GM19025 (cell line): ENCODE measurements around the gene KRTAP12-3.
"Not testable (repeated sequence)": the region's sequence is repeated elsewhere in the genome, so short reads cannot be mapped to it uniquely, and the experiment has no call there.

Experiments used
- ATAC-seq: cut with Tn5 transposase; IDR thresholded peaks from one replicate; pipeline ENCODE4 v1.9.1; 2021; ENCODE audit warnings: mild to moderate bottlenecking, low read depth, moderate library complexity; ENCODE audit not compliant: unreplicated experiment

KRTAP12-3 gene

GRCh38 chr21:44627181-44627822, 30.4 kb upstream of the KRTAP12-3 start:
- not testable (repeated sequence) for ATAC-seq

DNA sequence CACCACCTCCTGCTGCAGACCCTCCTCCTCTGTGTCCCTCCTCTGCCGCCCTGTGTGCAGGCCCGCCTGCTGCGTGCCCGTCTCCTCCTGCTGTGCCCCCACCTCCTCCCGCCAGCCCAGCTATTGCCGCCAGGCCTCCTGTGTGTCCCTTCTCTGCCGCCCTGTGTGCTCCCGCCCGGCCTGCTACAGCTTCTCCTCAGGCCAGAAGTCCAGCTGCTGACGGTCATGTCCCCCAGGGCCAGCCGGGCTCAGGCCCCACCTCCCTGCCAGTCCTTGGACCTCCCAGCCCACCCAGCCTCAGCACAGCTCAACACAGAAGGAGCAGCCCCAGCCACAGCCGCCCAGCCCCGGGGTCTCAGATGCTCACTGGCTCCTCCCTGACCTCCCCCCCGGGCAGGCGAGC, 29.9 kb upstream of the KRTAP12-3 start:
- not testable (repeated sequence) for ATAC-seq

- ATAC-seq = no peak
Observed at GRCh38 chr21:44628707-44629391, 28.9 kb upstream of the KRTAP12-3 start.

GRCh38 chr21:44630440-44630839, 27.3 kb upstream of the KRTAP12-3 start:
- ATAC-seq = no peak

DNA sequence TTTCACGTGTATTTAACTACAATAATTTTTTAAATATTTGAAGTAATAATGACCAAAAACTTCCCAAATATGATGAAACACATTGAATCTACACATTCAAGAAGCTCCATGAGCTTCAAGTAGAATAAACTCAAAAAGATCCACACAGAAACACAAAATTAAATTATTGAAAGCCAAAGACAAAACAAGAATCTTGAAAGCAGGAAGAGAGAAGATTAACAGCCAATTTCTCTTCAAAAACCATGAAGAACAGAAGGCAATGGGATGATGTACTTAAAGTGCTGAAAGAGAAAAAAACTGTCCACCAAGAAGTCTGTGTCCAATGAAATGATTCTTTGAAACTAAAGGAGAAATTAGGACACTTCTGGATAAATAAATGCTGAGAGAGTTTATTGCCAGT, 25.7 kb upstream of the KRTAP12-3 start:
- ATAC-seq = no peak

- ATAC-seq = no peak
Observed at GRCh38 chr21:44636209-44637017, 21.3 kb upstream of the KRTAP12-3 start.

DNA sequence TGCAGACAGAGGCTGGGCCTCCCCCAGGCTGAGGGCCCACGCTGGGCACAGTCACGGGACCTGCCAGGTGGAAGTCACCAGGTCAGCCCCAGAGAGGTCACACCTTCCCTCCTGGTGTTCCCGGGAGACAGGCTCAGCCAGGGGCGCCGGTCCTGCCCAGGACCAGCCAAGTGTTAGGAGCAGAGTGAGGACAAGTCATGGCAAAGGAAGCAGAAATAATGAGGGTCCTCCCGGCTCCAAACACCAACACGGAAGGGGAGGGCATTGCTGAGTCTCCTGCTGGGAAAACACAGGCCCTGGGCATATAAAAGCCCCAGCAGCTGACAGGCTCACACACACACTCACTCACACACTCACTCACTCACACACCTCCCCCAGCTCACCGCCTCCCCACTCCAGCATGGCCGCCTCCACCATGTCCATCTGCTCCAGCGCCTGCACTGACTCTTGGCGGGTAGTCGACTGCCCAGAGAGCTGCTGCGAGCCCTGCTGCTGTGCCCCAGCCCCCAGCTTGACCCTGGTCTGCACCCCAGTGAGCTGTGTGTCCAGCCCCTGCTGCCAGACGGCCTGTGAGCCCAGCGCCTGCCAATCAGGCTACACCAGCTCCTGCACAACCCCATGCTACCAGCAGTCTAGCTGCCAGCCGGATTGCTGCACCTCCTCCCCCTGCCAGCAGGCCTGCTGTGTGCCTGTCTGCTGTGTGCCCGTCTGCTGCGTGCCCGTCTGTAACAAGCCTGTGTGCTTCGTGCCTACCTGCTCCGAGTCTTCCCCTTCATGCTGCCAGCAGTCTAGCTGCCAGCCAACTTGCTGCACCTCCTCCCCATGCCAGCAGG, 20.5 kb upstream of the KRTAP12-3 start, which contains the start of gene KRTAP10-10:
KRTAP10-10 (plus strand) TSS at position 339 of the 833 bp plus-strand sequence; CDS start at position 401, 62 bp downstream.
- ATAC-seq = no peak

- not testable (repeated sequence) for ATAC-seq
Observed at GRCh38 chr21:44637851-44638348, 19.8 kb upstream of the KRTAP12-3 start.

GRCh38 chr21:44638506-44639330, 19.0 kb upstream of the KRTAP12-3 start:
- ATAC-seq = not testable (repeated sequence)

DNA sequence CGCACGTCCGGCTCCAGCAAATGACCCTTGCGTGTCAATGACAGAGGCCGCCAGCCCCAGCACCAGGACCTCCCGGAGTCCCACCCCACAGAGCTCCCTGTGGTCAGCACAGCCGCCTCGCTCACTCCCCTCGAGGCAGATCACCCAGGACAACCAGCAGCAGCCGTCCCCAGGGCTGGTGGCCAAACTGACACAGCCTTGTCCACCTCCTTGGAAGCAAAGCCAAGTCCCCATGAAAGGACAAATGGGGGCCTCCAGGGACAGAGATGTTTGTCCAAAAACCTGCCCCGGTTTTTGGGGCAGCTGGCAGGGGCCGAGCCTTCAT, 18.4 kb upstream of the KRTAP12-3 start:
- no peak for ATAC-seq

DNA sequence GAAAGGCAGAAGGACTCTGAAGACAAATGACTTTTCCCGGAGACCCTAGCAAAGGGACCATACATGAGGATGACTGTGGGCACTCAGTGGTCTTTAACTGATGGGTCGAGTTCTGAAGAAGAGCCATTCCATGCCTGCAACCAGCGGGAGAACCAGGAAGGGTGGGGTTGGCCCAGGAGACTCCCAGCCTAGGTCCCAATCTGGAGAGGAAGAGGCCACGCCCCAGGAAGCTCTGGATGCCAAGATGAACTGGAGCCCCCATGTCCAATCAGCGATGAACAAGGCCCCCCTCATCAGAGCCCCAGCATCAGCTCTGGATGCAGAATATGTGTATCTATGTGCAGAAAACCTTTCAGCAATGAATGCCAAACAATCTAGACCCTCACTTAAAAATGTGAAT, 17.0 kb upstream of the KRTAP12-3 start:
- no peak for ATAC-seq

DNA sequence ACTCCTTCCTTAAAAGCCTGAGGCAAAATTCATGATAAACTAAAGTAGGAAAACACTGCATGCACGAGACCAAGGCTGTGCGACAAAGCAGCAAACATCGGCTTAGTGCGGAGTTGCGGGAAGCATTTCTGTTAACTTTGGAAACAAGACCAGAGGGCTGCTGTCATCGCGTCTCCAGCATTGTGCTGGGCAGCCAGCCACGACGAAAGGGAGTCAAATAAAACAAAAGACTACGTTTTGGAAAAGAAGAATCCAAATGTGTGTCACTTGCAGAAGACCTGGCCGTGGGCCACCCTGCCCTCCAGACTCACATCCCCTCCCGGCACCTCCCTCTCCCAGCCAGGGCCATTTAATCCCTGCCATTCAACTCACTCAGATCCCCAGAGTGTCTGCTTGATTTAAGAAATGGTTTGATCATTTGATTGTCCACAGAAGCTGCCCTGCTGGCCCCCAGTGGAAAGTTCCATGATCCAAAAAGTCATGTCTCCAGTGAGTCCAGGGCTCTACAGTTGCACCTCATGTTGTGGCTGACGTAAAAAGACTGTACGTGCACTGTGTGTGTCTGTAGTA, 13.9 kb upstream of the KRTAP12-3 start:
- no peak for ATAC-seq

DNA sequence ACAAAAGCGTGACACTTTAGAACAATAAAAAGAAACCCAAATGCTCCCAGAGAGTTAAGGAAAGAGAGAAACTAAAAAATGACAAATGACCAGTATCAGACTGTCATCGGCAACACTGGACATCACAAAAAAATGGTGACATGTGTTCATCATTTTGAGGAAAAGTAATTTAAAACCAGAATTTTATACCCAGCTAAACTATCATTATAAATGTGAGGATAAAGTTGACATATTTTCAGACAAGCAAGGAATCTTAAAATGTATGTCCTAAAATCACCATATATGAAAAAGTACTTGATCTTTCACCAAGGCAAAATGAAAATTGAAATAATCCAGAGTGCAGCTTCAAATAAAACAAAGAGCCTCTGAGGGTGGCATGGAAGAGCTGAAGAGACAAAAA, 12.9 kb upstream of the KRTAP12-3 start:
- no peak for ATAC-seq

- not testable (repeated sequence) for ATAC-seq
Observed at GRCh38 chr21:44646366-44647221, 11.1 kb upstream of the KRTAP12-3 start, which contains the start of gene KRTAP10-11. Gene KRTAP10-11, plus strand, starts transcription at chr21:44646414. Its CDS starts 45 bp downstream, at chr21:44646459.

- ATAC-seq = no peak
Observed at GRCh38 chr21:44647222-44647552, 10.5 kb upstream of the KRTAP12-3 start.

DNA sequence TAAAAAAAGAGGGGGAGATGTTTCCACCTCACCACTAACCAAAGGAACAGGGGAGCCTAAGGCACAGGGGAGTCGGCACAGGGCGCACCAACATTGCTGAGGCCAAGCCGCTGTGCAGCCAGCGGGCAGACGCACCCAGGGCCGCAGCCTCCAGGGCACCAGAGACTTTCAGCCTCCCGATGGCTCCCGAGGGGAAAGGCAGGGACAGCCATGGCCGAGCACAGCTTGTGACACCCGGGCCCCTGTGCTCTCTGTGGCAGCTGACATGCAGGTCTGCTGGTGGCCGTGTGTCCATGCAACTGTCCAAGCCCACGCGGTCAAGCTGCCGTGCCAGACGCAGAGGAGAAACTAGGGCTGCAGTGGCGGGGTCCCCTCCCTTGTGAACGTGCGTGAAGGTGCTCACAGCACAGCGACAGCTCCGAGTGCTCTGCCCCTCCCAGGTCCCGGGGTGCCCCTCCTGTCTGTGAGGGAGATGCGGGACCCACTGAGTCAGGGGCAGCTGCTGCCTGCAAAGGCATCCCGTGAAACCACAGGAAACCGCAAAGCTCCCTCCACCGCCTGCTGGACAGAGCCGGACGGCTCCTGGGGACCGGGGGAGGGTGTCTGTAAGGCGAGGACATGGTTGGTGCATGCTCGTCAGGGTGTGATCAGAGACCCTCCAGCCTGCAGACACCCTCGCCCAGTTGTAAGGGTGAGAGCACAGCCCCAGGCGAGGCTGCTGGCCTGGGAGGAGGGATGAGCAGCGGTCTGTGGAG, 9.0 kb upstream of the KRTAP12-3 start:
- ATAC-seq = no peak

- ATAC-seq = no peak
Observed at GRCh38 chr21:44649521-44650100, 8.1 kb upstream of the KRTAP12-3 start.
